HG02981 (cell line): ENCODE measurements around the gene LRRC8E.
"Not testable (repeated sequence)": the region's sequence is repeated elsewhere in the genome, so short reads cannot be mapped to it uniquely, and the experiment has no call there.

Source experiments
- ATAC-seq: cut with Tn5 transposase; IDR thresholded peaks from one replicate; pipeline ENCODE4 v1.9.1; 2021; ENCODE audit warnings: mild to moderate bottlenecking, moderate library complexity; ENCODE audit not compliant: unreplicated experiment

LRRC8E gene

GRCh38 chr19:7907122-7907521 is 18.8 kb downstream of the LRRC8E start:
- ATAC-seq: no peak

DNA sequence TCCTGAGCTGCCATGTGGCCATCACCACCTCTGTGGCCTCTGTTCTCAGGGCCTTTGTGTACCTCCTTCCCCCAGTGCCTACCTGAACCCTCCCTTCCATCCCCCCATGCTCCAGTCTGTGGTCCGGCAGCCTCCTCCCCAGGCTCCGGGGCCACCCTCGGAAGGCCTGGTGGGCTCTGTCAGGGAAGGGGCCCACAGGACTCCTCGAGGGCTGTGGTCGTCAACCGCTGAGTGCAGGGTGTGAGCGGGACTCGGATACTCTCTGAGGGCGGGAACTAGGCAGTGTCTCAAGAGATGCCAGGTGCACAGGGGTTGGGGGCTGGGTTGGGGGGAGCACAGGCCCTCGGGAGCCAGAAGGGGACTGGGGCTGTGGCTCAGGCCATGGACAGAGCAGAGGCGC is 19.2 kb downstream of the LRRC8E start:
- no peak for ATAC-seq

GRCh38 chr19:7908078-7908699 is 19.9 kb downstream of the LRRC8E start:
- ATAC-seq: no peak

- ATAC-seq: no peak
These were observed 20.6 kb downstream of the LRRC8E start for GRCh38 chr19:7908742-7909461.

DNA sequence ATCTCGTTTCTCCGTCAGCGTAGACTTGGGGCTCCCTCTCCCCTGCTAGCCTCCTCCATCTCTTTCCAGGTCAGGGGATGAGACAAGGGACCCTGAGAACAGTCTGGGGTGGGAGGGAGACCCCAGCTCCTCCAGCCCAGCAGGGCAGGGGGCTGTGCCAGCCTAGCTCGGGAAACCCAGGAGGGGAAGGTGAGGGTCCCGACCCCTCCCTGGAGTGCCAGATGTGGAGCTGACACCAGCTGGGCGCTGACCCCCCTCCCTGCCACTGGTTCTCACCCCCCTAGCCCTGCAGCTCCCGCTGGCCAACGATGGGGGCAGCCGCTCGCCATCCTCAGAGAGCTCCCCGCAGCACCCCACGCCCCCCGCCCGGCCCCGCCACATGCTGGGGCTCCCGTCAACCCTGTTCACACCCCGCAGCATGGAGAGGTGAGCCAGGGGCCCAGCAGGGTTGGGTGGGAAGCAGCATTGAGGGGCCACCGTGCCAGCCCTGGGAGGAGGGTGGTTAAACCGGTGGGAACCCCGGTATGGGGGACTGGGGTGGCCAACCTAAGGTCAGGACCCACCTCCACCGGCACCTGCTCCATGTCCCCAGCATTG is 21.3 kb downstream of the LRRC8E start:
- no peak for ATAC-seq

DNA sequence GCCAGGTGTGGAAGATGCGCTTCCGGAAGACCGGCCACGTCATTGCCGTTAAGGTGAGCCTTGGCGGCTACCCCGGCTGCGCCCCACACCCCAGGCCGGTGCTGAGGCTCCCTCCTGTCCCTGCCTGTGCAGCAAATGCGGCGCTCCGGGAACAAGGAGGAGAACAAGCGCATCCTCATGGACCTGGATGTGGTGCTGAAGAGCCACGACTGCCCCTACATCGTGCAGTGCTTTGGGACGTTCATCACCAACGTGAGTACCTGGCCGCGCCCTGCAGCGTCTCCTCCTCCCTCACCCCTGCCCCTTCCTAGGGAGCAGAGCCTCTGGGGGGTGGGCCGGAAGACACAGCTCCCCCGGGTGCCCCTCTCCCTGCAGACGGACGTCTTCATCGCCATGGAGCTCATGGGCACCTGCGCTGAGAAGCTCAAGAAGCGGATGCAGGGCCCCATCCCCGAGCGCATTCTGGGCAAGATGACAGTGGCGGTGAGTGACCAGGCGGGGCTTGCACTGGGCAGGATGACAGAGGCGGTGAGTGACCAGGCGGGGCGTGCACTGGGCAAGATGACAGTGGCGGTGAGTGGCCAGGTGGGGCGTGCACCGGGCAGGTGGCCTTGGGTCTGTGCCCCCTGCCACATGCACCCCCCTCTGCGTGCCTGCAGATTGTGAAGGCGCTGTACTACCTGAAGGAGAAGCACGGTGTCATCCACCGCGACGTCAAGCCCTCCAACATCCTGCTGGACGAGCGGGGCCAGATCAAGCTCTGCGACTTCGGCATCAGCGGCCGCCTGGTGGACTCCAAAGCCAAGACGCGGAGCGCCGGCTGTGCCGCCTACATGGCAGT is 22.2 kb downstream of the LRRC8E start:
- ATAC-seq: no peak

DNA sequence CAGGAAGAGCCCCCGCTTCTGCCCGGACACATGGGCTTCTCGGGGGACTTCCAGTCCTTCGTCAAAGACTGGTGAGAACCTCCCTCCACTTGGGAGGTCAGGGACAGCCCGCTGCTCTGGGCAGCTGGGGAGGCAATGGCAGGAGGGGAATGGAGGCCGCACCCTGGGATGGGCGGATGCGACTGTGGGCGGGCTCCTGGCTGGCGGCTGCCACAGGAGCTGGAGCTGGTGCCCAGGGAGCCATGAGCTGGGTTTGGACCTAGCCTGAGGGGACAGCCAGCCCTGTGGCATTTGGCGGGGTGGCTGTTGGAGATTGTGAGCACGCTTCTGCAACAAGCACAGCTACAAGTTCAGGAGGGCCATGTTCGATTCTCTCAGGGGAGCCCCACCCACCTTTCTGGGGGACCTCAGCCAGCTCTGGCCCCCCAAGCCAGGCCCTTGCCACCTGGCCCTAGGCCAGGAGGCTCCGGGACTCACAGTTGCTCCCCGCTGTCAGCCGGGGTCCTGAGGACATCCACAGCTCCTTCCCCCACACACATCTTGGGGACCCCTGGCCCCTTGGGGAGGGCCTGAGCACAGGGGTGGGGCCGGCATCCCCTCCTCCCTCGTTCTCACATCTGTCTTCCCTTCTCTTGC is 23.3 kb downstream of the LRRC8E start:
- no peak for ATAC-seq

DNA sequence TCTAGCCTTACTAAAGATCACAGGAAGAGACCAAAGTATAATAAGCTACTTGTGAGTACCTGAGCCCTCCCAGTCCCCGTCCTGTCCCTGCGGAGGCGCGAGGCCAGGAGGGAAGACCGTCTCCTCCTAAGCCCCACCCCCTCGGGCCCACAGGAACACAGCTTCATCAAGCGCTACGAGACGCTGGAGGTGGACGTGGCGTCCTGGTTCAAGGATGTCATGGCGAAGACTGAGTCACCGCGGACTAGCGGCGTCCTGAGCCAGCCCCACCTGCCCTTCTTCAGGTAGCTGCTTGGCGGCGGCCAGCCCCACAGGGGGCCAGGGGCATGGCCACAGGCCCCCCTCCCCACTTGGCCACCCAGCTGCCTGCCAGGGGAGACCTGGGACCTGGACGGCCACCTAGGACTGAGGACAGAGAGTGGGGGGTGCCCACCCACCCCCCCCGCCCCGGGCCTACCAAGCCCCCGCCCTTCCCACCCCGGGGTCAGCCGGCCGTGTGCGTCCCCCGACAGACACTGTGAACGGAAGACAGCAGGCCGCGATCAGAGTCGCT is 23.9 kb downstream of the LRRC8E start:
- no peak for ATAC-seq

- no peak for ATAC-seq
These were observed 24.6 kb downstream of the LRRC8E start for GRCh38 chr19:7912697-7913564.

DNA sequence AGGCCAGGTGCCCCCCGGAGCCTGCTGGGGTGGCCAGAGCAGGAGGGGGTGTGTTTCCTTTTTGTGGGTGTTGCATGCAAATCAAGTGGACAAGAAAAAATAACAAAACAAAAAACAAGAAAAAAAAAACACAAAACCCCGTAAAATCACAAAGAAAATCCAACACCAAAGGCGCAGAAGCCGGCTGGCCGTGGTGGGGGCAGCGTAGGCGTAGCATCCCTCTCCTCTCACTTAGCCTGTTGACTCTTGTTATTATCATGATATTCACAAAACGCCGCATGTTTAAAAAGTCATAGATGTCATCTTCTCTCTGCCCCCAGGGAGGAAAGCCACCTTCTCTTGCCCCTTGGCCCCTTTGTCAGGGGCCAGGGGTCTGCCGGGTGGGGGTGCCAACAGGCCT is 25.3 kb downstream of the LRRC8E start:
- ATAC-seq: no peak

DNA sequence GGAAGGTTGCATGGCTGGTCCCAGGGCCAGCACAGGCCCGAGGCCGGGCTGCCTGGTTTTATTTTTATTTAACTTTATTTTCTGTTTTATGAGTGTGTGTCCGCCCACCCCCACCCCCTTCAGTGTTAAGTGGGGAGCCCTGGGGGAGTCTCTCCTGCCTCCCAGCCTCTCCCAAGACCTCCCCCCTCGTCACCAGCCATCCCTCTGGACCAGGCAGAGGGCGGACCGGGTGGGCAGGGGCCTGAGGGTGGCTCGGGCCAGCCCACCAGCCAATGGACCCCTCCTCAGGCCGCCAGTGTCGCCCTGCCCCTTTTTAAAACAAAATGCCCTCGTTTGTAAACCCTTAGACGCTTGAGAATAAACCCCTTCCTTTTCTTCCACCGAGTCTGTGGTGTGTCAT is 25.8 kb downstream of the LRRC8E start:
- ATAC-seq: no peak

GRCh38 chr19:7914598-7915045 is 26.3 kb downstream of the LRRC8E start, which contains the start of gene TGFBR3L:
Gene TGFBR3L (plus strand): TSS chr19:7914830.
- ATAC-seq: no peak

DNA sequence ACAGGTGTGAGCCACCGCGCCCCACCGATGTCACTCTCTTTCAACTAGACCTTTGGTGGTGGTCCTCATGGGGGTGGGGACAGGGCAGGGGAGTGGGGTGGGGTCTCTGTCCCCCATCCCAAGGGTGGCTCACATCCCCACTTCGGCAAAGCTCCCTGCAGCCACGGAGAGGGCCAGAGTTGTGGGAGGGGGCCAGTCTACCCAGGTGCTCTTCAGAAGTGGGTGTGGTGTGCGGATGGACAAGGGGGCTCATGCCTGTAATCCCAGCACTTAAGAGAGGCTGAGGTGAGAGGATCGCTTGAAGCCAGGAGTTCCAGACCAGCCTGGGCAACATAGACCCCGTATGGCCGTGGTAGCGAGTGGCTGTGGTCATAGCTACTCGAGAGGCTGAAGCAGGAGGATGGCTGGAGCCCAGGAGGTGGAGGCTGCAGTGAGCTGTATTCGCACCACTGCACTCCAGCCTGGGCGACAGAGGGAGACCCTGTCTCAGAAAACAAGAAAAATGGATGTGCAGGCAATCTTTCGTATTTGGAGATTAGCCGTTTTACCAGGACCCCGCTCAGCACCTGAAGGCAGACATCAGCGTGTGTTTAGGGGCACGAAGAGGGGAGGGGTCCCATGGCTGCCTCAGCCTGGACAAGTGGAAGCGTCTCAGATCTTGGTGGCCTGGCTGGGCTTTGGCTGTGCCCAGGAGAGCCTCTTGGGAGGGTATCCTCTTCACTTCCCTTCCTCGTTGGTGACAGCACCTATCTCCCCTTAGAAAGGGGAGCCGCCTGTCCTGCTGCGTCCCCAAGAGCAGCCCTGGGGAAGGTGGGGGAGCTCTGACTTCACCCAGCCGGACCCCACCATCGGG is 27.2 kb downstream of the LRRC8E start:
- no peak for ATAC-seq

- ATAC-seq: no peak
These were observed 28.0 kb downstream of the LRRC8E start for GRCh38 chr19:7916103-7916954.

GRCh38 chr19:7916955-7917266 is 28.6 kb downstream of the LRRC8E start:
- no peak for ATAC-seq

- no peak for ATAC-seq
These were observed 29.2 kb downstream of the LRRC8E start for GRCh38 chr19:7917267-7918061.

DNA sequence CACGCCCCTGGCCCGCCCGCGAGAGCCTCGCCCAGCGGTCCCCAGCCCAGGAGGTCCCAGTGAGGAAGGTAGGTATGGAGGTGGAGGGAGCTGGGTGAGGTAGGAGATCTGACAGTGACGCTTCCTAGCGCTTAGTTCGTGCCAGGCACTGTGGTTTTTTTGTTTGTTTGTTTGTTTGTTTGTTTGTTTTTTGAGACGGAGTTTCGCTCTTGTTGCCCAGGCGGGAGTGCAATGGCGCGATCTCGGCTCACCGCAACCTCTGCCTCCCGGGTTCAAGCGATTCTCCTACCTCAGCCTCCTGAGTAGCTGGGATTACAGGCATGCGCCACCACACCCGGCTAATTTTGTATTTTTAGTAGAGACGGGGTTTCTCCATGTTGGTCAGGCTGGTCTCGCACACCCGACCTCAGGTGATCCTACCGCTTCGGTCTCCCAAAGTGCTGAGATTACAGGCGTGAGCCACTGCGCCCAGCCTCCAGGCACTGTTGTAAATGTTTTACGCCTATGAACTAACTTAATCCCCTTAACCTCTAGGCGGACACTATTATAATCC is 29.8 kb downstream of the LRRC8E start:
- ATAC-seq: not testable (repeated sequence)
